ENCODE results near the gene VPS72. TPM values are rescaled to one million over a fixed set of nuclear protein-coding genes. Genes with fewer than 3 reads are reported as not detected.
A peak's percentile ranks its signal among the peaks of the same experiment; 100 is the strongest.
"Not testable (repeated sequence)": the region's sequence is repeated elsewhere in the genome, so short reads cannot be mapped to it uniquely, and the experiment has no call there.

VPS72 gene
- total RNA-seq, 1 donor from 2014 or later = 42.6 TPM

- DNase-seq (ENCODE audit: low spot score) (no peak), ATAC-seq (no peak)
- intact Hi-C loops (cut with DNase I) = no loop called here
Observed at GRCh38 chr1:151193304-151193703, 3.3 kb upstream of the VPS72 start.

- ATAC-seq (no peak), DNase-seq (ENCODE audit: low spot score) (no peak)
- intact Hi-C loops (cut with DNase I) = no loop called here
Observed at GRCh38 chr1:151192047-151192446, 2.0 kb upstream of the VPS72 start.

- ATAC-seq; DNase-seq (ENCODE audit: low spot score); intact Hi-C loops (cut with DNase I): not testable (repeated sequence)
Observed at GRCh38 chr1:151188667-151189066, 1.3 kb downstream of the VPS72 start.

GRCh38 chr1:151187205-151187604, 2.8 kb downstream of the VPS72 start:
- intact Hi-C loops (cut with DNase I) = no loop called here
- ATAC-seq (no peak), DNase-seq (ENCODE audit: low spot score) (no peak)

- ATAC-seq = no peak
- no peak for DNase-seq (ENCODE audit: low spot score)
- intact Hi-C loops (cut with DNase I) = no loop called here
Observed at GRCh38 chr1:151184211-151184610, 5.8 kb downstream of the VPS72 start.

- intact Hi-C loops (cut with DNase I) = no loop called here
- DNase-seq (ENCODE audit: low spot score) (no peak), ATAC-seq (no peak)
Observed at GRCh38 chr1:151176514-151177045, 13.4 kb downstream of the VPS72 start.

GRCh38 chr1:151175863-151176262, 14.1 kb downstream of the VPS72 start, which contains the start of gene TMOD4:
TSS of gene TMOD4 (minus strand) at chr1:151175981. CDS start at chr1:151174875, 1,106 bp downstream.
- peak; percentile 33 for ATAC-seq
- intact Hi-C loops (cut with DNase I) = no loop called here
- DNase-seq (ENCODE audit: low spot score) = no peak

GRCh38 chr1:151175041-151175741, 14.8 kb downstream of the VPS72 start:
- intact Hi-C loops (cut with DNase I) = no loop called here
- DNase-seq (ENCODE audit: low spot score) = no peak
- ATAC-seq = peak; percentile 26

- no peak for ATAC-seq
- intact Hi-C loops (cut with DNase I) = no loop called here
- no peak for DNase-seq (ENCODE audit: low spot score)
Observed at GRCh38 chr1:151171190-151171589, 18.8 kb downstream of the VPS72 start.

GRCh38 chr1:151167116-151167515, 22.9 kb downstream of the VPS72 start:
- ATAC-seq = no peak

GRCh38 chr1:151166505-151166956, 23.5 kb downstream of the VPS72 start:
- no peak for ATAC-seq
- intact Hi-C loops (cut with DNase I) = no loop called here

More at GRCh38 chr1:151167116-151167515, 22.9 kb downstream of the VPS72 start:
- no peak for DNase-seq (ENCODE audit: low spot score)
- intact Hi-C loops (cut with DNase I) = no loop called here

GRCh38 chr1:151165738-151166504, 24.1 kb downstream of the VPS72 start, which contains the start of the genes LYSMD1 and SCNM1:
TSS of gene LYSMD1 (minus strand) at chr1:151165902. CDS start at chr1:151165258, 644 bp downstream.
TSS of gene SCNM1 (plus strand) at chr1:151166144. CDS start at chr1:151166153, 9 bp downstream.
- DNase-seq (ENCODE audit: low spot score) (peak; percentile 98), ATAC-seq (peak; percentile 97)
- intact Hi-C loops (cut with DNase I) = no loop called here

More at GRCh38 chr1:151166505-151166956, 23.5 kb downstream of the VPS72 start:
- DNase-seq (ENCODE audit: low spot score) = no peak

- DNase-seq (ENCODE audit: low spot score) (peak; percentile 77), ATAC-seq (peak; percentile 80)
- intact Hi-C loops (cut with DNase I) = no loop called here
Observed at GRCh38 chr1:151165281-151165737, 24.7 kb downstream of the VPS72 start.

GRCh38 chr1:151164732-151165280, 25.2 kb downstream of the VPS72 start:
- no peak for DNase-seq (ENCODE audit: low spot score)
- intact Hi-C loops (cut with DNase I) = no loop called here

GRCh38 chr1:151159373-151159772, 30.6 kb downstream of the VPS72 start:
- intact Hi-C loops (cut with DNase I) = no loop called here
- DNase-seq (ENCODE audit: low spot score) (no peak), ATAC-seq (no peak)

More at GRCh38 chr1:151164732-151165280, 25.2 kb downstream of the VPS72 start:
- peak; percentile 27 for ATAC-seq

- DNase-seq (ENCODE audit: low spot score) = no peak
- intact Hi-C loops (cut with DNase I) = no loop called here
- ATAC-seq = peak; percentile 2
Observed at GRCh38 chr1:151158751-151159251, 31.2 kb downstream of the VPS72 start.

GRCh38 chr1:151158326-151158725, 31.7 kb downstream of the VPS72 start:
- no peak for DNase-seq (ENCODE audit: low spot score)
- no peak for ATAC-seq
- intact Hi-C loops (cut with DNase I) = no loop called here

- ATAC-seq (peak; percentile 32), DNase-seq (ENCODE audit: low spot score) (no peak)
- intact Hi-C loops (cut with DNase I) = no loop called here
Observed at GRCh38 chr1:151157067-151157531, 32.9 kb downstream of the VPS72 start.

- intact Hi-C loops (cut with DNase I) = no loop called here
- DNase-seq (ENCODE audit: low spot score) (peak; percentile 70), ATAC-seq (peak; percentile 68)
Observed at GRCh38 chr1:151156515-151156819, 33.5 kb downstream of the VPS72 start, which contains the start of gene TNFAIP8L2. TSS of gene TNFAIP8L2 (plus strand) at chr1:151156649. CDS start at chr1:151158698, 2,049 bp downstream.
